ENCODE results near the gene EPB42. TPM values are rescaled to one million over a fixed set of nuclear protein-coding genes. Genes with fewer than 3 reads are reported as not detected.

The EPB42 gene
- total and polyA plus RNA-seq, 2 donors (not counting 1 experiment from before 2014, with no cell fraction given) = not detected

GRCh38 chr15:43266834-43267233 lies 46.0 kb upstream of the EPB42 start, which contains the start of gene TGM5:
Gene TGM5, minus strand, starts transcription at chr15:43266928. Its CDS starts 79 bp downstream, at chr15:43266849.
- Mint-ChIP-seq H3K27me3 (peaks cover 8% of the 10 kb centered on the region), H3K4me1 (peaks cover 33% of the 10 kb centered on the region), H3K27ac (no peak within 1 kb of the TSS), H3K9me3 (ENCODE audit: insufficient read depth) (peaks cover under 1% of the 10 kb centered on the region), H3K4me3 (no peak within 1 kb of the TSS)
- Histone ChIP-seq H3K9me3 (ENCODE audit: control extremely low read depth in 1 of 3, control insufficient read depth in 2 of 3, insufficient read depth in 1 of 3, low read length in 2 of 3) (peaks cover 0 to 10% (median 0%) of the 10 kb centered on the region in 3 donors), H3K4me3 (ENCODE audit: control extremely low read depth in 1 of 5, extremely low read depth in 1 of 5, insufficient read depth in 1 of 5, low read depth in 2 of 5, low read length in 4 of 5) (no peak within 1 kb of the TSS), H2AFZ (ENCODE audit: insufficient read depth, low read depth, low read length, poor library complexity, severe bottlenecking) (no peak within 1 kb of the TSS), H3K27ac (ENCODE audit: low read length in 2 of 2) (no peak within 1 kb of the TSS), H3K4me2 (replicated peaks; ENCODE audit: low read depth, low read length, poor library complexity, severe bottlenecking) (no peak within 1 kb of the TSS), H4K20me1 (ENCODE audit: control insufficient read depth, insufficient read depth, low read length, poor library complexity, severe bottlenecking) (no peaks in the 10 kb centered on the region), H3K36me3 (replicated peaks in 1 of 2; ENCODE audit: control extremely low read depth in 1 of 2, control insufficient read depth in 1 of 2, extremely low read depth in 1 of 2, insufficient read depth in 2 of 2, low read length in 1 of 2) (no peaks in the 10 kb centered on the region), H3K4me1 (ENCODE audit: control insufficient read depth in 2 of 2, insufficient read depth in 2 of 2, low read length in 2 of 2) (peaks cover 22 to 27% of the 10 kb centered on the region in 2 donors), H3K9ac (ENCODE audit: low read length) (no peak within 1 kb of the TSS), H3K27me3 (replicated peaks in 1 of 4; ENCODE audit: control extremely low read depth in 1 of 4, control insufficient read depth in 3 of 4, insufficient read depth in 4 of 4, low read length in 3 of 4) (no peaks in the 10 kb centered on the region), H3K79me2 (ENCODE audit: control insufficient read depth, insufficient read depth, low read length) (no peaks in the 10 kb centered on the region)
- ATAC-seq (ENCODE audit: low read depth) = no peak
- intact Hi-C loops (cut with micrococcal nuclease) = no loop called here
- DNase-seq = no peak
- POLR2A ChIA-PET = interaction anchor here (0.6 kb wide), 1 partner anchor 528 kb away, joined by 3 read pairs; no protein-coding TSS in a partner anchor
- 95% methylated on average over 6 of the region's 8 CpGs for WGBS (ENCODE audit: insufficient coverage)
- TF ChIP-seq EZH2 (IDR thresholded peaks at IDR 0.05; ENCODE audit: borderline replicate concordance, insufficient read depth, low read depth, low read length, poor library complexity, severe bottlenecking) = no peak
- TF ChIP-seq CTCF (IDR thresholded peaks at IDR 0.05) = no peak
- CTCF ChIA-PET = interaction anchor here (0.6 to 4.2 kb wide), 4 partner anchors 19 to 1837 kb away, joined by 3 to 23 read pairs (median 7); no protein-coding TSS in a partner anchor

GRCh38 chr15:43266386-43266785 lies 45.6 kb upstream of the EPB42 start:
- ChIA-PET POLR2A (interaction anchor here (0.6 kb wide), 1 partner anchor 528 kb away, joined by 3 read pairs; no protein-coding TSS in a partner anchor), CTCF (interaction anchor here (0.6 to 4.2 kb wide), 5 partner anchors 19 to 1836 kb away, joined by 3 to 23 read pairs (median 7); no protein-coding TSS in a partner anchor)
- TF ChIP-seq EZH2 (IDR thresholded peaks at IDR 0.05; ENCODE audit: borderline replicate concordance, insufficient read depth, low read depth, low read length, poor library complexity, severe bottlenecking) (no peak), CTCF (IDR thresholded peaks at IDR 0.05) (no peak)
- H3K79me2 ChIP-seq (ENCODE audit: control insufficient read depth, insufficient read depth, low read length) = no peaks in the 10 kb centered on the region
- no peak overlapping the region for H3K9ac ChIP-seq (ENCODE audit: low read length)
- H3K27ac ChIP-seq (ENCODE audit: low read length in 2 of 2) = no peak overlapping the region
- no peak overlapping the region for H3K4me2 ChIP-seq (replicated peaks; ENCODE audit: low read depth, low read length, poor library complexity, severe bottlenecking)
- no peaks in the 10 kb centered on the region for H3K36me3 ChIP-seq (replicated peaks in 1 of 2; ENCODE audit: control extremely low read depth in 1 of 2, control insufficient read depth in 1 of 2, extremely low read depth in 1 of 2, insufficient read depth in 2 of 2, low read length in 1 of 2)
- DNase-seq (no peak), ATAC-seq (ENCODE audit: low read depth) (no peak)
- intact Hi-C loops (cut with micrococcal nuclease) = no loop called here
- no peak overlapping the region for H3K4me3 ChIP-seq (ENCODE audit: control extremely low read depth in 1 of 5, extremely low read depth in 1 of 5, insufficient read depth in 1 of 5, low read depth in 2 of 5, low read length in 4 of 5)
- H3K27ac Mint-ChIP-seq = no peak overlapping the region
- peaks cover 10% of the 10 kb centered on the region for H3K27me3 Mint-ChIP-seq
- peaks cover 0 to 10% (median 0%) of the 10 kb centered on the region in 3 donors for H3K9me3 ChIP-seq (ENCODE audit: control extremely low read depth in 1 of 3, control insufficient read depth in 2 of 3, insufficient read depth in 1 of 3, low read length in 2 of 3)
- no peaks in the 10 kb centered on the region for H4K20me1 ChIP-seq (ENCODE audit: control insufficient read depth, insufficient read depth, low read length, poor library complexity, severe bottlenecking)
- H3K9me3 Mint-ChIP-seq (ENCODE audit: insufficient read depth) = no peaks in the 10 kb centered on the region
- H3K4me3 Mint-ChIP-seq = no peak overlapping the region
- peaks cover 30% of the 10 kb centered on the region for H3K4me1 Mint-ChIP-seq
- WGBS (ENCODE audit: insufficient coverage) = 100% methylated on average over 2 of the region's 2 CpGs
- H3K27me3 ChIP-seq (replicated peaks in 1 of 4; ENCODE audit: control extremely low read depth in 1 of 4, control insufficient read depth in 3 of 4, insufficient read depth in 4 of 4, low read length in 3 of 4) = no peaks in the 10 kb centered on the region
- peaks cover 22 to 27% of the 10 kb centered on the region in 2 donors for H3K4me1 ChIP-seq (ENCODE audit: control insufficient read depth in 2 of 2, insufficient read depth in 2 of 2, low read length in 2 of 2)
- no peak overlapping the region for H2AFZ ChIP-seq (ENCODE audit: insufficient read depth, low read depth, low read length, poor library complexity, severe bottlenecking)
